ENCODE measurements around the gene RNASEL. TPM values are rescaled to one million over a fixed set of nuclear protein-coding genes. Genes with fewer than 3 reads are reported as not detected.

RNASEL gene
- total RNA-seq, 1 experiment from 2014 or later, result 7.0 TPM

DNA sequence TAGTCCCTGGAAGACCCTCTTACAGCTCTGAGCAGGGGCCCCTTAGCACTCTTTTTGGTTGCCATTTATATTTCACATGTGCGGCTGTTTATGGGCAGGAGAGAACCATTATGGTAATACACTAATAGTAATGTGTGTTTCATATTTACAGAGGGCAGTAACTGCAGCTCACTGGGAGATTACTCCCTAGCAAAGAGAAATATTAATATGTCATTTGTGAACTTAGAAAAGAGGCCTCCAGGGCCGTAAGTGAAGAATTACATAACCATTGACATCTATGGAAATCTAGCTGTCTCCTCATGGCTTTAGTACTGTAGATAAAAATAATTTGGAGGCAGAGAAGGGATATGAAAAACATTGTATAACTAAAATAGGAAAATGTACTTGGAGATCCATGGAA is 38.6 kb upstream of the RNASEL start:
- no TSS peak for BruUV-seq (replicated peaks)
- Mint-ChIP-seq H3K27me3 (ENCODE audit: unreplicated experiment) (no peaks in the 10 kb centered on the region), H3K4me1 (ENCODE audit: low read depth, unreplicated experiment) (peaks cover 41% of the 10 kb centered on the region), H3K9me3 (ENCODE audit: low read depth, unreplicated experiment) (no peaks in the 10 kb centered on the region), H3K4me3 (ENCODE audit: low read depth, unreplicated experiment) (no peak overlapping the region), H3K36me3 (ENCODE audit: insufficient read depth, unreplicated experiment) (no peaks in the 10 kb centered on the region), H3K27ac (ENCODE audit: unreplicated experiment) (no peak overlapping the region)
- intact Hi-C loops (cut with micrococcal nuclease; ENCODE audit: unreplicated experiment), result no loop called here
- CTCF ChIA-PET, result no interaction called here
- no peak for DNase-seq
- TF ChIP-seq, protein P1, sequence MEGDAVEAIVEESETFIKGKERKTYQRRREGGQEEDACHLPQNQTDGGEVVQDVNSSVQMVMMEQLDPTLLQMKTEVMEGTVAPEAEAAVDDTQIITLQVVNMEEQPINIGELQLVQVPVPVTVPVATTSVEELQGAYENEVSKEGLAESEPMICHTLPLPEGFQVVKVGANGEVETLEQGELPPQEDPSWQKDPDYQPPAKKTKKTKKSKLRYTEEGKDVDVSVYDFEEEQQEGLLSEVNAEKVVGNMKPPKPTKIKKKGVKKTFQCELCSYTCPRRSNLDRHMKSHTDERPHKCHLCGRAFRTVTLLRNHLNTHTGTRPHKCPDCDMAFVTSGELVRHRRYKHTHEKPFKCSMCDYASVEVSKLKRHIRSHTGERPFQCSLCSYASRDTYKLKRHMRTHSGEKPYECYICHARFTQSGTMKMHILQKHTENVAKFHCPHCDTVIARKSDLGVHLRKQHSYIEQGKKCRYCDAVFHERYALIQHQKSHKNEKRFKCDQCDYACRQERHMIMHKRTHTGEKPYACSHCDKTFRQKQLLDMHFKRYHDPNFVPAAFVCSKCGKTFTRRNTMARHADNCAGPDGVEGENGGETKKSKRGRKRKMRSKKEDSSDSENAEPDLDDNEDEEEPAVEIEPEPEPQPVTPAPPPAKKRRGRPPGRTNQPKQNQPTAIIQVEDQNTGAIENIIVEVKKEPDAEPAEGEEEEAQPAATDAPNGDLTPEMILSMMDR (IDR thresholded peaks at IDR 0.05; ENCODE audit: unreplicated experiment), result no peak

DNA sequence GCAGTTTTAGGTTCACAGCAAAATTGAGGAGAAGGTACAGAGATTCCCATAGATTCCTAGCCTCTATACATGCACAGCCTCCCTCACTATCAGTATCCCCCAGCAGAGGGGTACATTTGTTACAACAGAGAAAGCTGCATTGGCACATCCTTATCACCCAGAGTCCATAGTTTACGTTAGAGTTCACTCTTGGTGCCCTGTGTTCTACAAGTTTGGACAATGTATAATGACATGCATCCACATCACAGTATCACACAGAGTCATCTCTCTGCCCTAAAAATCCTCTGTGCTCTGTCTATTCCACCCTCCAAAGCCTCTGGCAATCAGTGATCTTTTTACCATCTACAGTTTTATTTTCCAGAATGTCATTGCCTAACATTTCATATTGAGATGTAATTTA is 37.5 kb upstream of the RNASEL start:
- BruUV-seq (replicated peaks), result no TSS peak
- DNase-seq, result no peak
- TF ChIP-seq, protein P1 (IDR thresholded peaks at IDR 0.05; ENCODE audit: unreplicated experiment), result no peak
- H3K4me1 Mint-ChIP-seq (ENCODE audit: low read depth, unreplicated experiment), result peaks cover 31% of the 10 kb centered on the region
- H3K27ac Mint-ChIP-seq (ENCODE audit: unreplicated experiment), result no peak overlapping the region
- no peaks in the 10 kb centered on the region for H3K9me3 Mint-ChIP-seq (ENCODE audit: low read depth, unreplicated experiment)
- no peaks in the 10 kb centered on the region for H3K36me3 Mint-ChIP-seq (ENCODE audit: insufficient read depth, unreplicated experiment)
- H3K4me3 Mint-ChIP-seq (ENCODE audit: low read depth, unreplicated experiment), result no peak overlapping the region
- CTCF ChIA-PET, result interaction anchor here (0.7 kb wide), 1 partner anchor 156 kb away, joined by 3 read pairs; no protein-coding TSS in a partner anchor
- intact Hi-C loops (cut with micrococcal nuclease; ENCODE audit: unreplicated experiment), result no loop called here
- H3K27me3 Mint-ChIP-seq (ENCODE audit: unreplicated experiment), result no peaks in the 10 kb centered on the region

DNA sequence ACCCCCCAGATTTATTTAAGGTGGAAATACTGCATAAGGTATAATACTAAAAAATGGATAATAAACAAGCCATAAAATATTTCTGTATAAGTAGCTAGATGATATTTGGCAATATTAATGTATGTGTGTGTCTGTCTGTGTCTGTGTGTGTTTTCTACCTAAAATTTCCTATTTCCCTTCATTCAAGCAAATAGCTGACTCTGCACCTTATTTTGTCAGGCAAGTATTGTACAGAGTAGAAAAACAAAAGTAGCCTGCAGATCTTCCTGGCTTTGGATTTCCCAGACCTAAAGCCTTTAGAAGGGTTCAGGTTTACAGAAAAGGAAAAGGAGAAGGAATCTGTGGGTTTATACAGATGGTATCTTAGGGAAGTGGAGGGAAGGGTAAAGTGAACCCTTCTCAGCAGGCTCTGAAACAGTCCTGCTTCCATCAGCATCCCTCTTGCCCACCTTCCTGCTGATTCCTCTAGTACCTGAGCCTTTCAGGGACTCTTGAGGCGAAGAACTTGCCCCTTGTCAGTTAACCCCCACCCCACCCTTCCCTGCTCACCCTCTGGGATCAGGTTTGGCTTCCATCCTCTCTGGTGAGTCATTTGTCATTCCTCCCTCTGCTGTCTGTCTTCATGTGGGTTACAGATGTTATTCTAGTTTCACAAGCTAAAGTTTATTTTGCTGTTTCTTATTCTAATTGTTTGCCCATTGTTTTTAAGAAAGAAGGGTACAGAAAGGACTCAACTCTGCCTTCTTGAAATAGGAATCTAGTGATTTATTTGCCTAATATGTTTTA is 36.9 kb upstream of the RNASEL start:
- intact Hi-C loops (cut with micrococcal nuclease; ENCODE audit: unreplicated experiment), result no loop called here
- H3K9me3 Mint-ChIP-seq (ENCODE audit: low read depth, unreplicated experiment), result no peaks in the 10 kb centered on the region
- peaks cover 25% of the 10 kb centered on the region for H3K4me1 Mint-ChIP-seq (ENCODE audit: low read depth, unreplicated experiment)
- no peaks in the 10 kb centered on the region for H3K27me3 Mint-ChIP-seq (ENCODE audit: unreplicated experiment)
- no TSS peak for BruUV-seq (replicated peaks)
- TF ChIP-seq, protein P1 (IDR thresholded peaks at IDR 0.05; ENCODE audit: unreplicated experiment), result no peak
- DNase-seq, result no peak
- CTCF ChIA-PET, result interaction anchor here (0.7 kb wide), 1 partner anchor 156 kb away, joined by 3 read pairs; no protein-coding TSS in a partner anchor
- no peak overlapping the region for H3K4me3 Mint-ChIP-seq (ENCODE audit: low read depth, unreplicated experiment)
- no peak overlapping the region for H3K27ac Mint-ChIP-seq (ENCODE audit: unreplicated experiment)
- H3K36me3 Mint-ChIP-seq (ENCODE audit: insufficient read depth, unreplicated experiment), result no peaks in the 10 kb centered on the region

DNA sequence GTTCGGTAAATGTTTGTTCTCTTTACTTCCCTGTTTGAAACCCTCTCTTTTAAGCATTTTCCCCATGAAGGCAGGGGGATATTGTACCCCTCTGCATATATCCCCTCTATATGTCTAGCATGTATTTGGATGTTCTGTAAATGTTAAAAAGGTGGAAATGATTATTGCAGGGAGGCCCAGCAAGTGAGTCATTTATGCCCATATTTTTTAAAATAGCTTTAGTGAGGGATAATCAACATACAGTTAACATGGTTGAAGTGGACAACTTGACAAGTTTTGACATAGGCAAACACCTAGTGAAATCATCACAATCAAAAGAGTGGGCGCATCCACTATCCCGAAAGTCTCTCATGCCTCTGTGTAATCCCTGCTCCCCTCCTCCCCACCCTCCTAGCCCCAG is 36.0 kb upstream of the RNASEL start:
- CTCF ChIA-PET, result no interaction called here
- no peak overlapping the region for H3K4me3 Mint-ChIP-seq (ENCODE audit: low read depth, unreplicated experiment)
- no TSS peak for BruUV-seq (replicated peaks)
- H3K4me1 Mint-ChIP-seq (ENCODE audit: low read depth, unreplicated experiment), result peaks cover 17% of the 10 kb centered on the region
- no peaks in the 10 kb centered on the region for H3K36me3 Mint-ChIP-seq (ENCODE audit: insufficient read depth, unreplicated experiment)
- no peak overlapping the region for H3K27ac Mint-ChIP-seq (ENCODE audit: unreplicated experiment)
- DNase-seq, result no peak
- H3K9me3 Mint-ChIP-seq (ENCODE audit: low read depth, unreplicated experiment), result peaks cover 3% of the 10 kb centered on the region
- intact Hi-C loops (cut with micrococcal nuclease; ENCODE audit: unreplicated experiment), result no loop called here
- H3K27me3 Mint-ChIP-seq (ENCODE audit: unreplicated experiment), result no peaks in the 10 kb centered on the region
- TF ChIP-seq, protein P1 (IDR thresholded peaks at IDR 0.05; ENCODE audit: unreplicated experiment), result no peak
